Activated CD4-positive, alpha-beta T cell treated with anti-CD3 and anti-CD28 coated beads for 24 hours (primary cell): ENCODE results near the gene ZCWPW1.
"Not testable (repeated sequence)": the region's sequence is repeated elsewhere in the genome, so short reads cannot be mapped to it uniquely, and the experiment has no call there.

Experiments used
- DNase-seq, 2 donors: peaks; one replicate each; pipeline ENCODE4 v3.0.0-alpha.2; 2020; ENCODE audit warnings: low read depth in 2 of 2

The ZCWPW1 gene

DNA sequence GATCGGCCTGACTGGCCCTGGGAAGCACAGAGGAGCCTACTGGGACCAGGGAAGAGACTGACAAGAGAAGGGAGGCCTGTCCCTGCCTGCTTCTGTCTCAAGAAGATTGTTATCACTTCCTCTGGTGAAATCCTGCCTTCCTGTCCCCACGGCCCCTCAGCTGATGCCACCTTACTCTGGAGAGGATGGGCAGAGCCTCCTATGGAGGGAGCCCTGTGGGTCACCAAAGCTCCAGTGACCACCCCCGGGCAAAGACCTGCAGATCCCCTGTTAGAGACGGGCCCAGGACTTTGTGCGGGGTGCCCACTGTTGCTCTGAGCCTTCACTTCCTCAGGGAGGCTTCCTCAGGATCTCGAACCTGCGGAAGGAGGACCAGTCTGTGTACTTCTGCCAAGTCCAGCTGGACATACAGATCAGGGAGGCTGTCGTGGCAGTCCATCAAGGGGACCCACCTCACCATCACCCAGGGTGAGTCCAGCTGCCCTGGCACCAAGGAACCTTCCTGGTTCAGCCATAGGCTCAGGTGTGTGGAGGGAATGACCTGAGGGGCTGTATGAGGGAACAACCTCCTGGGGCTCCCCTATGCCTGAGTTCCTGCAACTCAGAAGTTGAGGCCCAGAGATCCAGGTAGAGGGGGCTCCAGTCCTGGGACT, 72.0 kb downstream of the ZCWPW1 start:
- DNase-seq, result no peak

DNA sequence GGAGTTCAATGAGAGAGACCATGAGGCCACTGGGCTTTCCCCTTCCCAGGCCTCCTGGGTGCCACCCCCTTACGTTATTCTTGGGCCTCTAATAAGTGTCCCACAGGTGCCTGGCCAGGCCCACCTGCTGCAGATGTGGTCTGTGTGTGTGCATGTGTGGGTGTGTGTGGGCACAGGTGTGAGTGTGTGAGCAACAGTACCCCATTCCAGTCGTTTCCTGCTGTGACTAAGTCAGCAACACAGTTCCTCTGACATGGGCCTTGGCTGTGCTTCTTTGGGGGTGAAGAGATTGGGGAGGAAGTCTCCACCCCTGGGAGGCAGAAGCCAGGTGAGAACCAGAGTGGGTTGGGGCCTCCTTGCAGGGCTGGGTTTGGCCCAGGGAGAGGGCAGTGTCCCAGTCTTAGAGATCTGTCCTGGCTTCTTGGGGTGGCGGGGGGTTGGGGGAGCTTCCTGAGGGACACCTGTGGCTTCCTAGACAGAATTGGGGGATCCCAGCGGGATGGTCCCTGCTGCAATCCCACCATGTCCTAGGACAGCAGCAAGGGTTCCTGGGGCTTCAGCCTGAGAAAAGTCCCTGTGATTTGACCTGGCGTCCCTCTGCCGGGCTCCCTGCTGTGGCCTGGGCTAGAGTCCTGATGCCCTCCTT, 74.7 kb downstream of the ZCWPW1 start:
- DNase-seq, result peak in 1 of 2 donors; percentile 31

DNA sequence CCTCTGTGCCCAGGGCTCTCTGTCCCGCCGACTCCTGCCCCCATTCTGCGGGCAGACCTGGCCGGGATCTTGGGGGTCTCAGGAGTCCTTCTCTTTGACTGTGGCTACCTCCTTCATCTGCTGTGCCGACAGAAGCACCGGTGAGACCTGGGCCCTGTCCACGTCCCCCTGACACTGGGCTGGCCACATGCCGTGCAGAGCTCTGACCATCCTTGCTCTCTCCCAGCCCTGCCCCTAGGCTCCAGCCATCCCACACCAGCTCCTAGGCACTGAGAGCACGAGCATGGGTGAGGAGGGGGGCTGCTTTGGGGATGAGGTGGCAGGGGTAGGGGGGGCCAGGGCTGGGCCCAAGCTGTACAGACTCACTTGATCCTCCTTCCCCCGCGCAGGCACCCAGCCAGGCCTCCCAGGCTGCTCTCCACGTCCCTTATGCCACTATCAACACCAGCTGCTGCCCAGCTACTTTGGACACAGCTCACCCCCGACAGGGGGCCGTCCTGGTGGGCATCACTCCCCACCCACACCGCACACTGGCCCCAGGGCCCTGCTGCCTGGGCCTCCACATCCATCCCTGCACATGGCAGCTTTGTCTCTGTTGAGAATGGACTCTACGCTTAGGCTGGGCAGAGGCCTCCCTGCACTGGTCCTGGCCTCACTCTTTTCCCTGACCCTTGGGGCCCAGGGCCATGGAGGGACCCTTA, 75.4 kb downstream of the ZCWPW1 start:
- no peak for DNase-seq

DNA sequence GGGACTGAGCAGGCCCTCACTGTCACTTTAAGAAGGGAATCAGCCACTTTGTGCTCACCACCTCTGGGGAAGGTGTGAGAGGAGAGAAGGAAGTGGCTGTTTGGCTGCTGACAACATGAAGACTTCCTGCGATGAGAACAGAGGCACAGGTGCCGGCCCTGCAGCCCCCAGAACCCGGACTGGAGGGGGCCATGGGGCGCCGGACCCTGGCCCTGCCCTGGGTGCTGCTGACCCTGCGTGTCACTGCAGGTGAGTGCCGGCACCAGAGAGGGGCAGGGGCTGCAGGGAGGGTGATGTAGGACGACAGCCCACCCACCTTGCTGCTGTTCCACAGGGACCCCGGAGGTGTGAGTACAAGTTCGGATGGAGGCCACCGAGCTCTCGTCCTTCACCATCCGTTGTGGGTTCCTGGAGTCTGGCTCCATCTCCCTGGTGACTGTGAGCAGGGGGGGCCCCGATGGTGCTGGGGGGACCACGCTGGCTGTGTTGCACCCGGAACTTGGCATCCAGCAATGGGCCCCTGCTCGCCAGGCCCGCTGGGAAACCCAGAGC, 76.2 kb downstream of the ZCWPW1 start:
- not testable (repeated sequence) for DNase-seq

DNA sequence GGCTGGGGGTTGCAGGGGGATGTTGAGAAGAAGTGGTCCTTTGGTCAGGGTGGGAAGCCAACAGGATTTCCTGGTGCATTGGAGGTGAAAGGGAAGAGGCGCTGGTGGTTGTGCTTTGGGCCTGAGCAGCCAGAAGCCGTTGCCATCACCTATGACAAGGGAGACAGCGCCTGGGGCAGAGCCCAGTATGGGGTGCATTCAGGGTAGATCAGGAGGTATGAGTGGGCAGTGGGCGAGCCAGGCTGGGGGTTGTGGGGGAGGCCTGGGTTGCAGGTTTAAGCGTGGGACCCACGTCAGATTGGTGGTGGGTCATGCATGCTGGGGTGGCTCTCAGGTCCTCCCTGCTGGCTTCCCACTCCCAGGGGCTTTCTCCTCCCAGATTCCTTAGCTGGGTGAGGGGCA, 76.8 kb downstream of the ZCWPW1 start:
- DNase-seq, result no peak
